Kidney (tissue), 14 donors: ENCODE measurements around the gene TMEM183A. TPM values are rescaled to one million over a fixed set of nuclear protein-coding genes. Genes with fewer than 3 reads are reported as not detected.

Experiments used
- DNase-seq, 5 donors: peaks; one replicate each; pipeline ENCODE4 v3.0.0-alpha.2; 2013 to 2020
- FAIRE-seq: peaks from 2 replicates; lab custom pipeline; 2012; peaks lifted over from hg19 to GRCh38; lab: Jason Lieb, UNC
- H3K27ac ChIP-seq, 2 donors: one replicate each; pipeline ENCODE4 v1.7.0; 2013; ENCODE audit warnings: low read depth in 2 of 2, low read length in 2 of 2, inconsistent platforms in 1 of 2
- H3K27me3 ChIP-seq: one replicate; pipeline ENCODE4 v1.7.1; 2013; ENCODE audit warnings: low read length, inconsistent platforms; ENCODE audit not compliant: control insufficient read depth, insufficient read depth
- H3K36me3 ChIP-seq, 3 donors: one replicate each; pipeline versions ENCODE4 v1.7.0 to v1.7.1; 2013; ENCODE audit warnings: low read length in 3 of 3, control low read depth in 1 of 3, inconsistent platforms in 1 of 3; ENCODE audit not compliant: insufficient read depth in 3 of 3, control insufficient read depth in 2 of 3
- H3K4me1 ChIP-seq, 3 donors: one replicate each; pipeline versions ENCODE4 v1.7.0 to v1.7.1; 2013; ENCODE audit warnings: low read length in 3 of 3, inconsistent platforms in 1 of 3, low read depth in 1 of 3; ENCODE audit not compliant: control insufficient read depth in 2 of 3, insufficient read depth in 2 of 3
- H3K4me3 ChIP-seq, 3 donors: one replicate each; pipeline versions ENCODE4 v1.7.0 to v1.8.1; 2013; ENCODE audit warnings: low read length in 3 of 3, control low read depth in 1 of 3, inconsistent platforms in 1 of 3
- H3K9ac ChIP-seq, 3 donors: one replicate each; pipeline versions ENCODE4 v1.7.0 to v1.7.1; 2013; ENCODE audit warnings: low read length in 3 of 3, control low read depth in 1 of 3, inconsistent platforms in 1 of 3
- H3K9me3 ChIP-seq, 3 donors: one replicate each; pipeline versions ENCODE4 v1.7.0 to v1.7.1; 2013; ENCODE audit warnings: low read length in 3 of 3, control low read depth in 1 of 3, inconsistent platforms in 1 of 3; ENCODE audit not compliant: control insufficient read depth in 2 of 3, insufficient read depth in 1 of 3
- CTCF ChIP-seq: IDR thresholded peaks from 3 replicates; pipeline ENCODE4 v1.5.1; 2012; ENCODE audit warnings: mild to moderate bottlenecking, moderate library complexity, borderline replicate concordance; ENCODE audit not compliant: insufficient read depth; ENCODE audit errors: extremely low read depth
- intact Hi-C: fragments of 100-400 bp; cut with DNase I; formaldehyde crosslinking; loops from one replicate; pipeline ENCODE4 v1.11.1; 2022
- polyA plus RNA-seq: library from polyadenylated mRNA; stranded (reverse); fragments of 350-450 nt; fragmentation: Illumina TruSeq; extraction: RNeasy Lipid Tissue Mini Kit (QIAGEN cat#74804); gene quantifications from one replicate; pipeline ENCODE4 v1.2.3, GENCODE V29; 2014; ENCODE audit warnings: low read depth, low replicate concordance; ENCODE audit not compliant: insufficient read depth
- total RNA-seq: library from RNA; stranded (reverse); fragmentation: NEBNext Ultra II Directional; extraction: Animal tissue kit (Norgen Biotek cat#: 25700); gene quantifications from one replicate; pipeline ENCODE4 v1.2.1, GENCODE V29; 2021
- donor health status: control.
- donor health status: control.
- donor health status: control.
- donor health status: control.
- donor health status: control.
- donor health status: DM: yes; HTN: yes; CAD: no.
- donor health status: Normal renal cell carcinoma (clear cell type).

Gene TMEM183A
- total and polyA plus RNA-seq, 2 donors from 2014 or later = 47.5 to 47.9 TPM

DNA sequence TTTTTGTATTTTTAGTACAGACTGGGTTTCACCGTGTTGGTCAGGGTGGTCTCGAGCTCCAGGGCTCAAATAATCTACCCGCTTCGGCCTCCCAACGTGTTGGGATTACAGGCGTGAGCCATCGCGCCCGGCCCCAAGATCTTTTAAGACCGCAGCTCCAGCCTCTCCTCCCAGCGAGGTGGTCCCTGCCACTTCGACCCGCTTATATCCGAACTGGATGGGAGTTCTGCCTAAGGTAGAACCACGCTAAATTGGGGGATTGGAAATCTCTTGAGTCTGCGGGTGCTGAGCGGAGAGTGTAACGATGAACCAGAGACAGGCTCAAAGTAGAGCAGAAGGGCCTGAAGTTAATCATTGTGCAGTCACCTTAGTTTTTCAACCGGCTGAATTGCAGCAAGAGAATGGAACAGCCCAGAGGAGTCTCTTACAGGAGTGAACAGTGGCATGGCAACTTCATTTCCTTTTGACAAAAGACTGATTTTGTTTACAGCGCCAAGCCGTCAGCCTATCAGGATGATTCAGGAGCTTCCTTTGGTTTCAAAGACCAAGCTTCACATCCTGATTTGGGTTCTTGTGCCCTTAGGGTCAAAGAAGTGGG lies 39.4 kb upstream of the TMEM183A start:
- DNase-seq = peak in 3 of 5 donors; percentile 29 to 76 (median 69)
- intact Hi-C loops = no loop called here

DNA sequence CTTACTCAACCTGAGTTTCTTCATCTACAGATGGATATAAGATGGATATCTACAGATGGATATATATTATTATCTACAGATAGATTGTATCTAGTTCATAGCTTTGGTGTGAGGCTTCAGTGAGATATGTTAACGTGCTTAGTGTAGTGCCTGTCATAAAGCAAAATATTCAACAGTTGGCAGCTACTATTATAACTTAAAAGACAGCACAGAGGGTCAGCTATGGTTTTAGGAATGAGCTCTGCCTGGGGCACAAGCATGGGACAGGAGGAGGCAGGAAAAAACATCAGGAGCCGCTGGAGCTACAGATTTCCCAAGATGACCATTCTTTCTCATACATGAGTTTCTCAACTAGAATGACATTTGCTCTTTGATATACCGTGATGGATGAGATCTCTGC lies 38.8 kb upstream of the TMEM183A start:
- no peak for DNase-seq
- no peak for TF ChIP-seq CTCF
- peaks cover 0 to 4% (median 3%) of the 10 kb centered on the region in 3 donors for H3K36me3 ChIP-seq
- H3K9ac ChIP-seq = peak overlapping the region in 2 of 3 donors; percentile 38 to 87
- intact Hi-C loops = no loop called here
- peak overlapping the region in 2 of 3 donors; percentile 67 to 85 for H3K4me3 ChIP-seq
- H3K27me3 ChIP-seq = no peaks in the 10 kb centered on the region
- no peak for FAIRE-seq
- no peak overlapping the region for H3K27ac ChIP-seq
- peaks cover 0 to 17% (median 11%) of the 10 kb centered on the region in 3 donors for H3K4me1 ChIP-seq
- no peaks in the 10 kb centered on the region for H3K9me3 ChIP-seq

More for the DNA sequence above, 39.4 kb upstream of the TMEM183A start:
- Histone ChIP-seq H3K9me3 (no peaks in the 10 kb centered on the region), H3K4me1 (peaks cover 0 to 17% (median 11%) of the 10 kb centered on the region in 3 donors), H3K27ac (peak overlapping the region; percentile 49 to 73), H3K4me3 (peak overlapping the region; percentile 67 to 85 (median 79)), H3K36me3 (peaks cover 0 to 7% (median 6%) of the 10 kb centered on the region in 3 donors), H3K27me3 (no peaks in the 10 kb centered on the region), H3K9ac (peak overlapping the region; percentile 38 to 87 (median 51))
- no peak for TF ChIP-seq CTCF
- no peak for FAIRE-seq

DNA sequence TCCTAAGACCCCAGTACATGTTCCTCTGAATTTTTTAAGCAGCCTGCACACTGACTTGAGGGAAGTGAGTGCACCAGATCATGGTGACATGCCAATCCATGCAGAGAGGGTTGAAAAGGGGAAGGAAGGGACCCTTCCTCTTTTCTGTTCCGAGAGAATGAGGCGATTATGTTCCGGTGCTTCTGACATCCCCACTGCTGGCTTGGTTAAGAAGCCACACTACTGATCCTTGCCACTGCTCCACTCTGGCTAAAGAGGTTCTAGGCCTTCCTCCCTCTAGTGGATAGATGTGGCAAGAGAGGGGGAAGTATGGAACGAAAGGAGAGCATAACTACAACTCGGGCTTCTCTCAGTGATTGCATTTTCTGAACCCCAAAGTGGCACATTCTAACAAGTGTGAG lies 38.3 kb upstream of the TMEM183A start:
- Histone ChIP-seq H3K27me3 (no peaks in the 10 kb centered on the region), H3K4me3 (no peak overlapping the region), H3K36me3 (peaks cover 0 to 4% (median 0%) of the 10 kb centered on the region in 3 donors), H3K9me3 (no peaks in the 10 kb centered on the region), H3K4me1 (peaks cover 0 to 17% (median 11%) of the 10 kb centered on the region in 3 donors), H3K27ac (no peak overlapping the region), H3K9ac (peak overlapping the region in 1 of 3 donors; percentile 6)
- FAIRE-seq (no peak), DNase-seq (peak in 3 of 5 donors; percentile 45 to 86 (median 70))
- peak; percentile 71 for TF ChIP-seq CTCF
- intact Hi-C loops = no loop called here
